OCI-LY3 (cell line): ENCODE results near the gene DNAH17.

Experiments used
- H2AFZ ChIP-seq: fragments of 200-600, 300-600 bp; shearing (Covaris generic); 2 replicates; pipeline ENCODE4 v1.6.0; 2014; ENCODE audit warnings: antibody characterized with exemption, low read depth, low read length
- H3K27ac ChIP-seq: fragments of 200-600, 300-600 bp; sonication (generic); 2 replicates; pipeline ENCODE4 v1.5.1; 2014; ENCODE audit warnings: mild to moderate bottlenecking, low read length, moderate library complexity, mixed read lengths
- H3K27me3 ChIP-seq: fragments of 200-600, 300-600 bp; sonication (generic); 2 replicates; pipeline ENCODE4 v1.6.1; 2014; ENCODE audit warnings: low read depth, low read length, mixed read lengths
- H3K36me3 ChIP-seq: fragments of 200-600, 300-600 bp; sonication (generic); replicated peaks from 2 replicates; pipeline ENCODE3; 2014; ENCODE audit warnings: low read depth, low read length, mixed read lengths
- H3K4me1 ChIP-seq: fragments of 300-600, 200-600 bp; sonication (generic); 2 replicates; pipeline ENCODE4 v1.6.1; 2014; ENCODE audit warnings: low read length, mixed read lengths
- H3K4me2 ChIP-seq: fragments of 200-600, 300-600 bp; sonication (generic); 2 replicates; pipeline ENCODE4 v1.6.1; 2014; ENCODE audit warnings: low read length, mixed read lengths
- H3K4me3 ChIP-seq: fragments of 300-600, 200-600 bp; sonication (generic); 2 replicates; pipeline ENCODE4 v1.5.1; 2014; ENCODE audit warnings: antibody characterized with exemption, mild to moderate bottlenecking, low read length, moderate library complexity
- H3K79me2 ChIP-seq: fragments of 300-600, 200-600 bp; shearing (Covaris generic); 2 replicates; pipeline ENCODE4 v1.6.1; 2014; ENCODE audit warnings: mild to moderate bottlenecking, low read length, mixed read lengths
- H3K9ac ChIP-seq: fragments of 300-600, 200-600 bp; shearing (Covaris generic); 2 replicates; pipeline ENCODE4 v1.6.0; 2014; ENCODE audit warnings: mild to moderate bottlenecking, low read length, moderate library complexity
- H3K9me3 ChIP-seq: fragments of 200-600, 300-600 bp; shearing (Covaris generic); 2 replicates; pipeline ENCODE4 v1.6.1; 2014; ENCODE audit warnings: low read length, mixed read lengths; ENCODE audit not compliant: insufficient read depth
- H4K20me1 ChIP-seq: fragments of 200-600, 300-600 bp; sonication (generic); 2 replicates; pipeline ENCODE4 v1.6.1; 2016; ENCODE audit warnings: low read length, mixed read lengths; ENCODE audit not compliant: insufficient read depth
- CTCF ChIP-seq: fragments of 200-600, 300-600 bp; sonication (generic); IDR thresholded peaks from 2 replicates; pipeline ENCODE4 v1.5.1; 2014; ENCODE audit warnings: antibody characterized with exemption, low read length, low read depth
- EZH2phosphoT487 ChIP-seq: fragments of 200-600 bp; shearing (Covaris generic); IDR thresholded peaks from 2 replicates; pipeline ENCODE4 v1.6.1; 2018; ENCODE audit warnings: antibody characterized with exemption, mixed run types, low read depth

Gene DNAH17

GRCh38 chr17:78406920-78407319, 170.3 kb downstream of the DNAH17 start:
- Histone ChIP-seq H3K9me3 (no peaks in the 10 kb centered on the region), H3K4me3 (no peak overlapping the region), H3K27me3 (no peaks in the 10 kb centered on the region), H3K79me2 (peaks cover 88% of the 10 kb centered on the region), H3K9ac (no peak overlapping the region), H3K4me2 (no peak overlapping the region), H3K36me3 (peaks cover 62% of the 10 kb centered on the region), H4K20me1 (peaks cover 78% of the 10 kb centered on the region), H3K27ac (no peak overlapping the region), H2AFZ (no peak overlapping the region), H3K4me1 (no peaks in the 10 kb centered on the region)
- no peak for TF ChIP-seq EZH2phosphoT487
- TF ChIP-seq CTCF, result no peak

GRCh38 chr17:78406396-78406795, 170.8 kb downstream of the DNAH17 start:
- TF ChIP-seq CTCF, result no peak
- no peak for TF ChIP-seq EZH2phosphoT487
- Histone ChIP-seq H4K20me1 (peaks cover 76% of the 10 kb centered on the region), H3K4me2 (no peak overlapping the region), H2AFZ (no peak overlapping the region), H3K27me3 (no peaks in the 10 kb centered on the region), H3K4me1 (no peaks in the 10 kb centered on the region), H3K36me3 (peaks cover 65% of the 10 kb centered on the region), H3K79me2 (peaks cover 88% of the 10 kb centered on the region), H3K27ac (no peak overlapping the region), H3K9ac (no peak overlapping the region), H3K9me3 (no peaks in the 10 kb centered on the region), H3K4me3 (no peak overlapping the region)

GRCh38 chr17:78403822-78404221, 173.4 kb downstream of the DNAH17 start:
- H3K27ac ChIP-seq, result no peak overlapping the region
- H3K79me2 ChIP-seq, result peaks cover 72% of the 10 kb centered on the region
- no peaks in the 10 kb centered on the region for H3K27me3 ChIP-seq
- no peak overlapping the region for H3K9ac ChIP-seq
- H2AFZ ChIP-seq, result no peak overlapping the region
- no peak overlapping the region for H3K4me3 ChIP-seq
- no peak overlapping the region for H3K4me2 ChIP-seq
- peaks cover 72% of the 10 kb centered on the region for H3K36me3 ChIP-seq
- no peak for TF ChIP-seq EZH2phosphoT487
- no peak for TF ChIP-seq CTCF
- H3K9me3 ChIP-seq, result no peaks in the 10 kb centered on the region
- H3K4me1 ChIP-seq, result no peaks in the 10 kb centered on the region
- H4K20me1 ChIP-seq, result peaks cover 70% of the 10 kb centered on the region

- Histone ChIP-seq H3K27me3 (no peaks in the 10 kb centered on the region), H3K4me3 (no peak overlapping the region), H3K4me2 (no peak overlapping the region), H3K4me1 (no peaks in the 10 kb centered on the region), H3K36me3 (peaks cover 75% of the 10 kb centered on the region), H3K27ac (no peak overlapping the region), H2AFZ (no peak overlapping the region), H3K9ac (no peak overlapping the region), H4K20me1 (peaks cover 69% of the 10 kb centered on the region), H3K79me2 (peaks cover 72% of the 10 kb centered on the region), H3K9me3 (no peaks in the 10 kb centered on the region)
- TF ChIP-seq EZH2phosphoT487, result no peak
- TF ChIP-seq CTCF, result no peak
Observed at GRCh38 chr17:78401891-78402290, 175.3 kb downstream of the DNAH17 start.
